ENCODE measurements around the gene CTR9. TPM values are rescaled to one million over a fixed set of nuclear protein-coding genes. Genes with fewer than 3 reads are reported as not detected.

The CTR9 gene
- total RNA-seq, 6 experiments from 2014 or later = 15.9 to 38.9 (median 20.0) TPM

- 40% methylated on average over 3 of the region's 3 CpGs for WGBS (ENCODE audit: insufficient coverage, low coverage, low lambda C conversion rate, missing lambda C conversion rate)
- no peaks in the 10 kb centered on the region for H3K9me3 ChIP-seq
- ATAC-seq (peak in 1 of 4 donors; percentile 25), DNase-seq (no peak)
- H3K27ac ChIP-seq = no peak overlapping the region
- H3K4me1 ChIP-seq = no peaks in the 10 kb centered on the region
- H3K4me3 ChIP-seq = no peak overlapping the region
- H3K36me3 ChIP-seq = no peaks in the 10 kb centered on the region
- no peaks in the 10 kb centered on the region for H3K27me3 ChIP-seq
- TF ChIP-seq POLR2A (IDR thresholded peaks at IDR 0.05) (no peak), CTCF (IDR thresholded peaks at IDR 0.05) (no peak)
- intact Hi-C loops (cut with DNase I) = no loop called here
Measured at GRCh38 chr11:10744206-10744605, 6.8 kb upstream of the CTR9 start.

- H3K4me3 ChIP-seq = no peak overlapping the region
- DNase-seq (no peak), ATAC-seq (no peak)
- no peaks in the 10 kb centered on the region for H3K27me3 ChIP-seq
- H3K36me3 ChIP-seq = no peaks in the 10 kb centered on the region
- H3K4me1 ChIP-seq = peaks cover 0 to under 1% (median 0%) of the 10 kb centered on the region in 4 donors
- intact Hi-C loops (cut with DNase I) = no loop called here
- no peak overlapping the region for H3K27ac ChIP-seq
- no peak for TF ChIP-seq CTCF (IDR thresholded peaks at IDR 0.05)
- no peak for TF ChIP-seq POLR2A (IDR thresholded peaks at IDR 0.05)
- 95% methylated on average over 2 of the region's 2 CpGs for WGBS (ENCODE audit: insufficient coverage, low coverage, low lambda C conversion rate, missing lambda C conversion rate)
- H3K9me3 ChIP-seq = no peaks in the 10 kb centered on the region
Measured at GRCh38 chr11:10746871-10747270, 4.2 kb upstream of the CTR9 start.

GRCh38 chr11:10747733-10748132, 3.3 kb upstream of the CTR9 start:
- H3K9me3 ChIP-seq = no peaks in the 10 kb centered on the region
- intact Hi-C loops (cut with DNase I) = no loop called here
- TF ChIP-seq POLR2A (IDR thresholded peaks at IDR 0.05) (no peak), CTCF (IDR thresholded peaks at IDR 0.05) (no peak)
- H3K27me3 ChIP-seq = no peaks in the 10 kb centered on the region
- DNase-seq = no peak
- H3K36me3 ChIP-seq = no peaks in the 10 kb centered on the region
- H3K4me1 ChIP-seq = peaks cover 0 to 8% (median 4%) of the 10 kb centered on the region in 4 donors
- H3K27ac ChIP-seq = no peak overlapping the region
- no peak overlapping the region for H3K4me3 ChIP-seq
- ATAC-seq = no peak

GRCh38 chr11:10749476-10749875, 1.6 kb upstream of the CTR9 start:
- H3K36me3 ChIP-seq = peaks cover 0 to 13% (median 0%) of the 10 kb centered on the region in 4 donors
- intact Hi-C loops (cut with DNase I) = no loop called here
- ATAC-seq = no peak
- DNase-seq = no peak
- no peak overlapping the region for H3K4me3 ChIP-seq
- H3K9me3 ChIP-seq = no peaks in the 10 kb centered on the region
- WGBS (ENCODE audit: insufficient coverage, low coverage, low lambda C conversion rate, missing lambda C conversion rate) = 64% methylated on average over 2 of the region's 2 CpGs
- TF ChIP-seq CTCF (IDR thresholded peaks at IDR 0.05) (no peak), POLR2A (IDR thresholded peaks at IDR 0.05) (no peak)
- no peak overlapping the region for H3K27ac ChIP-seq
- H3K27me3 ChIP-seq = no peaks in the 10 kb centered on the region
- peaks cover 0 to 14% (median 5%) of the 10 kb centered on the region in 4 donors for H3K4me1 ChIP-seq

GRCh38 chr11:10751581-10751940, 515 bp downstream of the CTR9 start:
- Histone ChIP-seq H3K4me1 (peaks cover 0 to 14% (median 5%) of the 10 kb centered on the region in 4 donors), H3K4me3 (peak overlapping the region; percentile 75 to 90 (median 80)), H3K36me3 (peaks cover 0 to 25% (median 5%) of the 10 kb centered on the region in 4 donors), H3K27ac (peak overlapping the region; percentile 82 to 95 (median 91)), H3K27me3 (no peaks in the 10 kb centered on the region), H3K9me3 (no peaks in the 10 kb centered on the region)
- DNase-seq = no peak
- intact Hi-C loops (cut with DNase I) = no loop called here
- TF ChIP-seq POLR2A (IDR thresholded peaks at IDR 0.05) = no peak
- no peak for TF ChIP-seq CTCF (IDR thresholded peaks at IDR 0.05)
- WGBS (ENCODE audit: insufficient coverage, low coverage, low lambda C conversion rate, missing lambda C conversion rate) = 1% methylated on average over 10 of the region's 14 CpGs
- peak; percentile 21 to 26 (median 23) for ATAC-seq
